Stimulated activated CD8-positive, alpha-beta memory T cell treated with anti-CD3 and anti-CD28 coated beads, Interleukin-12 subunit alpha, Interleukin-12 subunit beta, amount 100 ng/mL, for 4 hours (primary cell): ENCODE data around the gene ADD1.
"Not testable (repeated sequence)": the region's sequence is repeated elsewhere in the genome, so short reads cannot be mapped to it uniquely, and the experiment has no call there.

Experiments used
- DNase-seq: peaks from one replicate; pipeline ENCODE4 v3.0.0-alpha.2; 2020; ENCODE audit warnings: low read depth

Gene ADD1

DNA sequence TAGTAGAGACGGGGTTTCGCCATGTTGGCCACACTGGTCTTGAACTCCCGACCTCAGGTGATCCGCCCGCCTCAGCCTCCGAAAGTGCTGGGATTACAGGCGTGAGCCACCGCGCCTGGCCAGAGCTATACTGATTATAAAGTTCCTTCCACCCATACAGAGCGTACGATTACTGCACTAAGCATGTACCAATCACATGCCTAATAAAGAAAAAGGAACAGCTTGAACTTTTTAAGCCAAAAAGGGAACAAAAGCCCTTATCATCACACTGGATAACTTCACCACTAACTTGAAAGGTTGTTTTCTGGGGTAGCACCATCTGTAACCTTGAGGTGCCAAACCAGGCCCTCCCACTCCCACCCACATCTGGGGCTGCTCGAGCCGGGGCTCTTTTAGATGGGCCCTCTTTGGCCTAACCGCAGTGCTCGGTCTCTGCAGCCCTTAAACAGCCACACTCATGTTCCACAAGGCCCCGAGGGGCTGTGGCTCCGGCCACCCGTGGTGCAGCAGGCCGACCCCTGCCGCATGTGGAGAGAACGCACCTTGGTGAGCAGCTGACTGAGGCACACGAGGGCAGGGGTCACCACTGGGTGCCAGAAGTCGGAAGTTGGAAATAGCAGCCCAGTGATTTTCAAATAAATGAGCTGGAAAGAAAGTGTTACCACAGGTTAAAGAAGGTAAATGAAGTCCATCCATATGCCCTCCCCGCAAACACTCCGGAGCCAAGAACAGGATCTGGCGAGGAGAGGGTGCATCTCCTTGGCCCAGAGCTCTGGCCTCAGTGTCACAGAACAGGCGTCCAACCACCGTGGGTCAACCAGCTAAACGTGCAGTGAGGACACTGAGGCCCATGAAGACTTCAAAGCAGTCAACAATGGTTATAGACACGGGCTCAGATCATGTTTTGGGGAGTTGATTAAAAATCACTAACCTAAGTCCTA is 101.2 kb downstream of the ADD1 start:
- DNase-seq: no peak

DNA sequence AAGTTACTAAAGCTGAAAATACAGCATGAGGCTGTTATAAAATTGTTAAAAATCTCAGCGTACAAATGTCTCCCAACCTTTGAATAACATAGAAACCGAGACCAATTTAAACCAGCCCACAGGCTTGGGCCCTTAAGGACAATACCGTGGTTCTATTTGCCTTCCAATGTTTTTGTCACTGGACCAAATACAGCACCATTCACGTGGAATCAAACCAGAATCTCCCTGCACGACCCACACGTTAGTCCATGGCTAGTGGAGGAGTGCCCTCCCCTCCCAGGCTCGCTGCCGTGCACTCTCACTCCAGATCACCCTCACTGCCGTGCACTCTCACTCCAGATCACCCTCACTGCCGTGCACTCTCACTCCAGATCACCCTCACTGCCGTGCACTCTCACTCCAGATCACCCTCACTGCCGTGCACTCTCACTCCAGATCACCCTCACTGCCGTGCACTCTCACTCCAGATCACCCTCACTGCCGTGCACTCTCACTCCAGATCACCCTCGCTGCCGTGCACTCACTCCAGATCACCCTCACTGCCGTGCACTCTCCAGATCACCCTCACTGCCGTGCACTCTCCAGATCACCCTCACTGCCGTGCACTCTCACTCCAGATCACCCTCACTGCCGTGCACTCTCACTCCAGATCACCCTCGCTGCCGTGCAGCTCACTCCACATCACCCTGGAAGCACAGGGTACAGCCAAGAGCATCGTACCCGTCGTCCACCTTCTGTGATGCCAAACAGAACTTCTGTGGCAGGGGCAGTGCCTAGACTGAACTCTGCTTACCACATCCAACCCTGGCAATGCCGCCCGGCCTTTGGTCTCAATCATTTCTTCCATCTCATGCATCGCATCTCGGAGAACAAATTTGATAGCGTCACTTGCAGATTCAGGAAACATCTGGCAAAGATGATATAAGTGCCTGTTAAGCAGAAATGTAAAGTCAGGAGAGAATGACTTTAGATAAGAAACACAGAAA is 102.3 kb downstream of the ADD1 start:
- DNase-seq: not testable (repeated sequence)

DNA sequence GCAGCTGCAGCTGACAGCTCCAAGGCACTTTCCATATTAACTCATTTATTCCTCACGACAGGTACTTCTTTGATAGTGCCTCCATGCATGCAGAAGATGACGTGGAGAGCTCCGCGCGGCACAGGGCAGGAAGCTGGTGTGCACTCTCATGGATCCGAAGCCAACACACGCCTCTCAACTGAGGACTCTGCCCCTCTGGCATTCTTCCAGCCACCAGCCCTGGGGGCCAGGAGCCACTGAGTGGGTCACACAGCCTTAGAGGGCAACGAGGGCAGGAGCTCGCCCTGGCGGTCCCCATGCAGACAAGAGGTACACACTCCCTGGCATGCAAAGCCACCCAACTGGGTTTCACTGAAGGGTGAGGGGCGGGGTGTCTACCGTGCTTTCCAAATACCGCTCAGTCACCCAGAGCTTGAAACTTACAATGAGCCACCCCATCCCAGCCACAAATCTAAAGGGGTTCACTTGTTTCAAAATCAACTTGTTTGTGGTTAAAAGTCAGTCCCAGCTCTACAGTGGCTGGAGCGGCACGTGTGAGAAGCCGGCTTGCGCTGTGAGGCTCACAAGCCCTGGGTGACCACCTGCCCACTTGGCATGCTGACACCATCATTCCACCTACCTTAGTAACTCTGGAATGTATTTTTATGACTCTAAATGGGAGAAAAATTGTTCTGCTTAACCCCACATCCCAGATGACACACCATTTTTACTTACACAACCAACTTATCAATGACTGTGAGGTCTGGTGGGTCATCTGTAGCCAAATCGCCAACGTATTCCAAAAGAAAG is 103.4 kb downstream of the ADD1 start:
- no peak for DNase-seq

DNA sequence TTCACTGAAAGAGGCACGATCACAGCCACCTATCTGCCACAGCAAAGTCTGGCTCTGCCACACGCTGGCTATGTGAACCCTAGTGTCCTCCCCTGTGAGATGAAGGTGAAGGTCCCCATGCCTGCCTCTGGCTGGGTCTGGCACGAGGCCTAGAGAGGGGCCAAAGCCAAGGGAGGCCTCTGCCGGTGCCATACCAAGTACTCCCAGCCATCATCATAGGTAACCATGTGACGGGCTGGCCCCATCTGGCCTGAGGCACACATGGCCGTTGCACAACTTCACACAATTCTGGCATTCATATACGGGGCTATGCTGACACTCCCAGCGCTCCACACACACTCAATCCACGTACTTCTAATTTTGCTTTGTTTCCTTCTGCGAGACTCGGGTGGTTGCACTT is 104.3 kb downstream of the ADD1 start:
- no peak for DNase-seq

DNA sequence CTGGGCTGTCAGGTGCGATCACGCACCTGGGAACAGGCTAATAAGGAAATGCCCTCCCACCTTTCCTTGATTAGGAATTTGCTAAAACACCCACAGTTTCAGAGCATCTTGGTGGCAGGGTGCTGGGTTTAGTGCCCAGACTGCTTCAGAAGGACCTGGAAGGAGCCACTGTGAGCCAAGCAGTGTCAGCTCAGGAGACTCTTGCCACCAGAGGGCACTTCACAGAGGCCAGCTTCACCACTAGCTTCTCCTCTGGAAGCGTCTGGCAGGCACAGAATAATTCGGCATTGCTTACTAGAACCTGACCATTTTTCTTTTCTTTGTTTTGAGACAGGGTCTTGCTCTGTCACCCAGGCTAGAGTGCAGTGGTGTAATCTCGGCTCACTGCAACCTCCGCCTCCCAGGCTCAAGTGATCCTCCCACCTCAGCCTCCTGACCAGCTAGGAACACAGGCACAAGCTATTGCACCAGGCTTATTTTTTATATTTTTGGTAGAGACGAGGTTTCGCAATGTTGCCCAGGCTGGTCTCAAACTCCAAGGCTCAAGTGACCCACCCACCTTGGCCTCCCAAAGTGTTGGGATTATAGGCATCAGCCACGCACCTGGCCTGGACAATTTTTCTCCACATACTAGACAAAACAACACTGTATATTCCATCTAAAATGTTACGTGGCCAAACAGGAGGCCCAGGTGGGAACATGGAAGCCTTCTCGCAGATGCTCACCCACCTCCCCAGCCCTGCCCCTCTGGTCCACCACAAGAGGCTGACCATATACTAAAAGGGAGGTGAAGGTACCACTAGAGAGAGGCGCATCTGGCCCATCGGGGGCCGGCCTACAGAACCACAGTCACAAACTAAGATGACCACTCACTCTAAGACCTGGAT is 105.5 kb downstream of the ADD1 start:
- DNase-seq: no peak

DNA sequence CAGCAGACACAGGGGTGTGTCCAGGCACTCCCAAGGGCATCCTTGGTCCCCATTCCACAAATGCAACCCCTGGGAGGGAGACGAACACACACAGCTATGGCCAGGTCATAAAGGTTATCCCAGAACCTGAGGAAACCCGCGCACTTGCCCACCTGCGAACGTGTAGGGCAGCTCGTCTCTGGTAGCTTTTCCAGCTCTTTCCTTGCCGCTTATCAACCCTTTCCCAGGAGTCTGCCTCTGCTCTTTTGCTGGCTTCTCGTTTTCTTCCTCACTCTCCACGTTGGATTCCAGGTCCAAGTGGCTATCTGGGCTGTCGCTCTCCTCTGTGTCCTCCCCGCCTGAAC is 106.1 kb downstream of the ADD1 start:
- DNase-seq: no peak

DNA sequence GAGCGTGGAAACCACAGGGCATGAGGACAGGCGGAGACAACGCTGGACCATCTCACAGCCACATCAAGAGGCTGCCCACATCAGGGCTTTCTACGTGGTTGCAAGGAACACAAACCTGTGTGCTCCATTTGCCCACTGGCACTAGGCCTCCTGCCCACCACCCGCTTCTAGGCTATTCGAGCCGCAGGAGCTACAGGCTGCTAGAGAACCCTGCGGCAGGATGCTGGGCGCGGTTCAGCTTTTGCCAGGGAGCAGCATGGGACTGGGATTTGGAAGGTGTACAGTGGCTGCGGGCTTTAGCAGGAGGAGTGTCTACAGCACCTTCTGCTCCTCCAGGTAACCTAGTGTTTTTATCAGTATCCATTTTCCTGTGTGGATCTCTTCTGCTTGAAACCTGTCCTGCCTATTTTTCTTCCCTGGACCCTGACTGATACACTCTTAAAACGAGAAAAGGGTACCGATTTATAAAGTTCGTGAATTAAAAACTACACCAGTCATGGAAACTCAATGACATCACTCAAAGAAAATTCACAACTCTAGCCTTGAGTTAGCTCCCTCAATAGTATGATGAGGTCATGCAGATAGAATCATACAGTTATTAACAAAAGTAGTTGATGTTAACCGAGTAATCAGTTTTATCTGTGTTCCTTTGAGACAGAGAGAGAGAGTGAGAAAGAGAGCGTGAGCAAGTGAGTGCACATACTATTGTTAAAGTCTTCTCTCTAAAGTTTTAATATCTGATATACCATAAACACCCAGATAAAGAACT is 106.8 kb downstream of the ADD1 start:
- DNase-seq: no peak

DNA sequence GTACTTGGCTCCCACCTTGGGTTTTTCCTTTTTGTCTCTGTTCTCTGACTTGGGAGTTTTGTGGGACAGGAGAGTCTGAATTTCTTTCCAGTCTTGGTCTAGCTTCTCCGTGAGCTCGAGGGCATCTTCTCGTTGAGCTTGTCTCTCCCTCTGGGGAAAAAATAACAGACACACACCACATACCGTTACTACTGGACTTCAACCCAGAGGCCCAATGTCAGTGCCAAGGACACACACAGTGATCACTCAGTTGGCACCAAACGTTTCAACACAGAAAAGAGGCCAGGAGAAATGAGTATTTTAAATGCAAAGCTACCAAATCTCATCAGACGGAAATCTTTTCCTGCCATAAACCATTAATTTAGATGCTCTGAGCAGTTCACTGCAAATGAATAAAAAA is 109.9 kb downstream of the ADD1 start:
- no peak for DNase-seq

DNA sequence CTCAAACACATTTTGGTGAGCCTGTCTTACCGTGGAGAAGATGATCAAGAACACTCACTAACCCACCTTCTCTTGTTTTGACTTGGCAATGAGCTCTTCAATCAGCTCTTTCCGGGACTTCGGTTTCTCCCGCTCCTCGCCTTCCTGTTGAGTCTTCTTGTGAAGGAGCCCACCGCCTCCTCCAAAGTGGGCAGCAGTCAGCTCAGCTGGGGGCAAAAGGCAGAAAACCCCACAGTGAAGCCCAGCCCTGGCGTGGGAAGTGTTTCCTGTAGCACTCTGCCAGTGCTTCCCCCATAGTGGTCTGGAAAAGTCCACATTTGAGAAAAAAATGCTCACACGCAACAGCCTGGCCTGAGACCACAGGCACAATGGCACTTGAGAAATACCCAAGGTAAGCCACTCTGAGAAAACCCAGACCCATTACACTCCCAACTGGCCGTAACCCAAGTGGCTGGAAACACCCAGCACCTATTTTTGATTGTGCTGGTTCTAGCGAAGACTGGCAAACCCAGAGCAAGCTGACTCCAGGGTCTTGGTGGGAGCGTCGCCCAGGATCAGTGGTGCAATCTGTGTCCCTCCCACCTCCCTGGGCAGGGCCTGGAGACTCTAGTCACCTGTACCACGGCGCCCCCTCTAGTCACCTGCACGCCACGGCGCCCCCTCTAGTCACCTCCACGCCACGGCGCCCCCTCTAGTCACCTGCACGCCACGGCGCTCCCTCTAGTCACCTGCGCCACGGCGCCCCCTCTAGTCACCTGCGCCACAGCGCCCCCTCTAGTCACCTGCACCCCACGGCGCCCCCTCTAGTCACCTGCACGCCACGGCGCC is 110.9 kb downstream of the ADD1 start:
- no peak for DNase-seq

DNA sequence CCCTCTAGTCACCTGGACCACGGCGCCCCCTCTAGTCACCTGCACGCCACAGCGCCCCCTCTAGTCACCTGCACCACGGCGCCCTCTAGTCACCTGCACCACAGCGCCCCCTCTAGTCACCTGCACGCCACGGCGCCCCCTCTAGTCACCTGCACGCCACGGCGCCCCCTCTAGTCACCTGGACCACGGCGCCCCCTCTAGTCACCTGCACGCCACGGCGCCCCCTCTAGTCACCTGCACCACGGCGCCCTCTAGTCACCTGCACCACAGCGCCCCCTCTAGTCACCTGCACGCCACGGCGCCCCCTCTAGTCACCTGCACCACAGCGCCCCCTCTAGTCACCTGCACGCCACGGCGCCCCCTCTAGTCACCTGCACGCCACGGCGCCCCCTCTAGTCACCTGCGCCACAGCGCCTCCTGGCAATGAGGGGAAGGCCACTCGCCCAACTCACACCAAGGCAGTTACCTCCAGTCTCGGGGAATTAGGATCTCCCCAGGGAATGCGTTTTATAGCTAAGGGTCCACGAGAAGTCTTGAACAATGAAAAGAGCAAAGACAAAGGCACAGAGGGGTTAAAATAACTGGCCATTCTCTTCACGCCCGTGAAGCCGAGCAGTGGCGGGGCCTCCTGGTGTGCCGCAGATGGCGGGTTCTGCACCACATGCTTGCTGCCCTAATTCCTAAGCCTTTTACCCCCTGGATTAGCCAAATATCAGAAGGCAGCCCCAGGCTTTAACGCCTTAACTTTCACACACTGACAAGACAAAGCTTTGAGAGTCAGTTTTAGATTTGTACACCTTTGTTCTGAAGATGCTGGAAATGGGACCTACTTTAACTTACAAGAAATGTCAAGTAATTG is 111.8 kb downstream of the ADD1 start:
- DNase-seq: not testable (repeated sequence)

DNA sequence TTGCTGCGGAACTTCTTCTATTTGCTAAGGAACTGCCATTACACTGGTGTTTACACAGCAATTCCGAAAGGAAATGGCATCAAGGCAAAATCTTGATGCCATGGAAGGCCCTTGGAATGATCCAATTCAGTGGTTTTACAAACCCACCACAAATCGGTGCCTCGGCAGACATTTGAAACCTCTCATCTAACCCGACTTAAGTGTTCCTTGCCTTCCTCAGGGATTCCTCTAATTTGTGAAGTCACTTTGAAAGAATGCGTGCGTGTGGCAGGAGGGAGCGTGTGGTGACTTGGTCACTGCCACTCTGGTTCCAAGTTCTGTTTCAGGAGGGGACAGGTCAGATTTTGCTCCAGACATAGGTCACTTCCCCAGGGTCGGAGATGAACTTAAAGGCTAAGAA is 114.8 kb downstream of the ADD1 start:
- no peak for DNase-seq

DNA sequence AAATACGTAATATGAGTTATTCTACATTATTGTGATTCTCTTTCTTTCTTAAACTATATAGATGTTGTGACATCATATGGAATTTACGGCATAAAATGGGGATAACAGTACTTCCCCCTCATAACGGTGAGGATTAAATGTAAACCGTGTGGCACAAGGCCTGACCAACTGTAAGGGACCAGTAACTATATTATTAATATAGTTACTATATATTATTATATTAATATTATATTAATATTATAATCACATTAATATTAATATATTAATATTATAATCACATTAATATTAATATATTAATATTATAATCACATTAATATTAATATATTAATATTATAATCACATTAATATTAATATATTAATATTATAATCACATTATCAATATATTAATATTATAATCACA is 116.8 kb downstream of the ADD1 start:
- not testable (repeated sequence) for DNase-seq

DNA sequence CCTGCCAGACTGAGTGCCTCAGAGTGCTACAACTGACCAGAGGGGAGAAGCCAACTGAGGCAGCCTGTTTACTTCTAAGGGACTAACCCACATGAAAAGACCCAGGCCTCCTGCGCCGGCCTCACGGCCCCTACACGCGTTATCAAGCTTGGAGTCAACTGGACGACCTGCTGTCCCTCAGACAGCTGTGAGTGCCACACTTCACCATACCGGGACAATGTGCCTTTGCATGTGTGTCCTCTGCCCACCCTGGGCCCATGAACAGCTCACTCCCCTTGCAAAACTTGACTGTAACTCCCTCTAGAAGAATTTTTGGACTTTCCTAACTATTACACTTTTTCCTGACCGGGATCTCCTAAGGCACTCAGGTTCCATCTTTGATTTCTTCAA is 117.8 kb downstream of the ADD1 start:
- no peak for DNase-seq

DNA sequence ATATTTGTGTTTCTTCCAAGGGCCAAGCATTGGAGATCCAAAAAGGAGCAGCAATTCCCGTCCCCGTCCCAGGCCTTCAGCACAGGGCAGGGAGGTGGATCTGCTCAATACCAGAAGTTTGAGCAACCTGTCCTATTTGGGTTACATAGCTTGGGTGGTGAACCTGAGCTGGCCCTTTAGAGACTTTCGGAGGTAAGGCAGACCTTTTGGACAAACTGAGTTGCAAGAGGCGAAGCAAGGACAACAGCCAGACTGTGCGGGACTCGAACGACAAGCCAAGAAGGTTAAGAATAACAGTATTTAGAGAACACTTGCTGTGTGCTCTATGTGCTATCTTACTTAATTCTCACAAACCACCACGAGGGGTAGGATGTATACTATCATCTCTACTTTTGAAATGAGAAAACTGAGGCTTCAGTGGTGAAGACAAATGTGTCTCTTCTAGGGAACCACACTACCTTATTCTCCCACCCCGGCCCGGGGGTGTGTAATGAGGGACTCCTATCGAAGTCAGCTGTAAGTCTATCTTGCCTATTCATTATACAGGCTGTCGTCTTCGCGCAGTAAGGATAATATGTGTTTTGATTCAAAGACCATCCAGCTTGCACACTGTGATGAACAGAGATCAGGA is 118.3 kb downstream of the ADD1 start:
- no peak for DNase-seq

DNA sequence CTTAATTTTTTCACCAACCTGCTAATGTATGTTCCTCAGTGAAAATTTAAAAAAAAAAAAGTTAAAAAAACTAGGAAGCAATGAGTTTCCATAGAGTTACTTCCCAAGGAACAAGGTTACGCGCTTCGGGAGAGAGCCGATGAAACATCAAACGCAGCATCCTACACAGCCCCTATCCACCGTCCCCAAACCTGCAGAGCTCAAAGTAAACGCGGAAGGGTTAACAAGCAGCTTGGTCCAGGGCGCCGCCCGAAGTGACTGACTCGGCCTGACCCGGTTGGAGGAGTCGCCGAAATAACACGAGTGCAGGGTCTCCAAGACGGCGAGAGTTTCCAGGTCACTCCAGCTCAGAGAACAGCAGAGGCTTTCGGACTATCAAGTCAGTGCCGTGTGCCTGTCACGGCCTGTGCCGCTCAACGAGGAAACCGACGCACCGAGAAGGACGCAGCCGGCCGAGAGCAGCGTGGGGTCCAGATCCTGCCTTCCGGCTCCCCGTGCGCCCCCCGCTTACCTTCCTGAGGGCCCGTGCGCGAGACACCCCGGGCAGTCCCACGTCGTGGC is 119.0 kb downstream of the ADD1 start:
- DNase-seq: no peak

DNA sequence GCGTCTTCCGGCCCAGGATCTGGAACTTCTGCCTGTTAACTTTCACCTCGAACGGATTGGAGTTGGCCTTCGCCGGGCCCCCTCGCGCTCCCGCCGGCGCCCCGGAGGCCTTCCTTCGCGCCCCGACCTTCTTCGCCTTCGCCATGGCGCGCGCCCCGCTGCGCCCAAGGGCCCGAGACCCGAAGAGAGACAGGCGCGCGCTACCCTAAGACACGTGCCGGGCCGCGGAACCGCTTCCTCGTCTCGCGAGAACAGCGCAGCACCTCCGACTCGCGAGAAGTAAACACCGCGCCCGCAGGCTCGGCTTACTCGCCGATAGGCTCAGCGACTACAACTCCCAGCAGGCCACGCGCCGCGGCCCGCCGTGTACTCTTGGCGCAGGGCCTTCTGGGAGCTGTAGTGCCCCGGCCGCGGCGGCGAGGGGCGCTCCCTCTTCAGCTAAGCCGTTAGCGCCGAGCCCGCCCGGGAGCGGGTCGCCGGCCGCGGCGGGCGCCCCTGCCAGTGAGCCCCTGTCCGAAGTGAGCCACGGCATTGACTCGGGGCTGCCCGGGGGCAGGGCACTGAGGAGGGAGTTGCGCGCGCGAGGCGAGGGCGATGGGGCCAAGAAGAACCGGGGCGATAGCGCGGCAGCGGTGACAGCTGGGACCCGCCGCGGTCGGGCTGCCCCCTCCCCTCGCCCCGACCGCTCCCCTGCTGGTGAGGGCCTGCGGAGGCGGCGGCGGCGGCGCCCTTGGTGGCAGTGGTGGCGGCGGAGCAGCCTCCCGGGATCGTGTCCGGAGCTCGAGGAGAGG is 119.7 kb downstream of the ADD1 start, which contains the start of the genes GRK4 and NOP14:
Gene GRK4, plus strand, starts transcription at position 397 of the 791 bp plus-strand sequence. CDS start 500 bp downstream, outside the sequence.
Gene NOP14, minus strand, starts transcription at position 232 of the 791 bp plus-strand sequence. Its CDS starts 87 bp downstream, at position 145.
- peak; percentile 96 for DNase-seq
